ENCODE data around the gene UPP2.

UPP2 gene

DNA sequence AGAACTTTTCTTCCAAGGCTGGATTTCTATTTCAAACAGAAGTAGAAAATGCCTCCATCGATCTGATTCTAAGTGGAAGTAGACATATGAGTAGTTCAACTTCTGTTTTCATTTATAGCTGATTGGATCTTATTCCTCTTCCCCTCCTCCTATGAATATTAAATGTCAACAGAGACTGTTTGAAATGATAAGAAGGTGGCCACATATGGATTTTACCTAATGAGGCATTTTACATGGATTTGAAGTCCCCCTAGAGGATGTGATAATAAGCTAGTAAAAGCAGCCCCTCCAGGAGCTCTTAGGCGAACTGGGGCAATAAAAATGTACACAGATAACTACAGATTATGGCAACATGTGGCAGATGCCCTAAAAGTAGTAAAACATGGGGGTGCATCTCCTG is 71.0 kb downstream of the UPP2 start:
- Histone ChIP-seq H3K36me3 (ENCODE audit: insufficient read depth) (no peaks in the 10 kb centered on the region), H2AFZ (ENCODE audit: low read depth) (no peak overlapping the region), H3K27me3 (ENCODE audit: insufficient read depth, low read depth) (no peaks in the 10 kb centered on the region), H3K9ac (no peak overlapping the region), H3K4me3 (IDR thresholded peaks at IDR 0.05; ENCODE audit: insufficient read depth, low read depth, low read length) (no peak overlapping the region), H3K27ac (no peak overlapping the region), H3K4me1 (ENCODE audit: low read depth, poor library complexity, severe bottlenecking) (no peaks in the 10 kb centered on the region), H4K20me1 (ENCODE audit: insufficient read depth) (no peaks in the 10 kb centered on the region), H3K4me2 (no peak overlapping the region), H3K79me2 (ENCODE audit: insufficient read depth, low read depth) (no peaks in the 10 kb centered on the region)
- TF ChIP-seq, protein P1, sequence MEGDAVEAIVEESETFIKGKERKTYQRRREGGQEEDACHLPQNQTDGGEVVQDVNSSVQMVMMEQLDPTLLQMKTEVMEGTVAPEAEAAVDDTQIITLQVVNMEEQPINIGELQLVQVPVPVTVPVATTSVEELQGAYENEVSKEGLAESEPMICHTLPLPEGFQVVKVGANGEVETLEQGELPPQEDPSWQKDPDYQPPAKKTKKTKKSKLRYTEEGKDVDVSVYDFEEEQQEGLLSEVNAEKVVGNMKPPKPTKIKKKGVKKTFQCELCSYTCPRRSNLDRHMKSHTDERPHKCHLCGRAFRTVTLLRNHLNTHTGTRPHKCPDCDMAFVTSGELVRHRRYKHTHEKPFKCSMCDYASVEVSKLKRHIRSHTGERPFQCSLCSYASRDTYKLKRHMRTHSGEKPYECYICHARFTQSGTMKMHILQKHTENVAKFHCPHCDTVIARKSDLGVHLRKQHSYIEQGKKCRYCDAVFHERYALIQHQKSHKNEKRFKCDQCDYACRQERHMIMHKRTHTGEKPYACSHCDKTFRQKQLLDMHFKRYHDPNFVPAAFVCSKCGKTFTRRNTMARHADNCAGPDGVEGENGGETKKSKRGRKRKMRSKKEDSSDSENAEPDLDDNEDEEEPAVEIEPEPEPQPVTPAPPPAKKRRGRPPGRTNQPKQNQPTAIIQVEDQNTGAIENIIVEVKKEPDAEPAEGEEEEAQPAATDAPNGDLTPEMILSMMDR (conservative IDR thresholded peaks at IDR 0.05; ENCODE audit: low read depth, low read length): no peak

DNA sequence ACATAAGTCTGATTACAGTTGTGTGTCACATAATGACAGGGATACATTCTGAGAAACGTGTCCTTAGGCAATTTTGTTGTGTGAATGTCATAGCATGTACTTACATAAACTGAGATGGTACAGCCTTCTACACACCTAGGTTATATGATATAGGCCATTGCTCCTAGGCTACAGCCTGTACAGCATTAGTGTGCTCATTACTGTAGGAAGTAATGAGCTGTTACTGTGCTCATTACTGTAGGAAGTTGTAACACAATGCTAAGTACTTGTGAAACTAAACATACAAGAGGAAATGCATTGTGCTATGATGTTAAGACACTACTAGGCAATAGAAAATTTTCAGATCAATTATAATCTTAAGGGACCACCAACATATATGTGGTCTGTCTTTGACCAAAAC is 72.8 kb downstream of the UPP2 start:
- Histone ChIP-seq H3K27ac (no peak overlapping the region), H3K36me3 (ENCODE audit: insufficient read depth) (no peaks in the 10 kb centered on the region), H3K9ac (no peak overlapping the region), H3K27me3 (ENCODE audit: insufficient read depth, low read depth) (no peaks in the 10 kb centered on the region), H2AFZ (ENCODE audit: low read depth) (no peak overlapping the region), H3K4me3 (IDR thresholded peaks at IDR 0.05; ENCODE audit: insufficient read depth, low read depth, low read length) (no peak overlapping the region), H3K79me2 (ENCODE audit: insufficient read depth, low read depth) (no peaks in the 10 kb centered on the region), H4K20me1 (ENCODE audit: insufficient read depth) (no peaks in the 10 kb centered on the region), H3K4me2 (no peak overlapping the region), H3K4me1 (ENCODE audit: low read depth, poor library complexity, severe bottlenecking) (no peaks in the 10 kb centered on the region)
- TF ChIP-seq, protein P1 (conservative IDR thresholded peaks at IDR 0.05; ENCODE audit: low read depth, low read length): no peak

DNA sequence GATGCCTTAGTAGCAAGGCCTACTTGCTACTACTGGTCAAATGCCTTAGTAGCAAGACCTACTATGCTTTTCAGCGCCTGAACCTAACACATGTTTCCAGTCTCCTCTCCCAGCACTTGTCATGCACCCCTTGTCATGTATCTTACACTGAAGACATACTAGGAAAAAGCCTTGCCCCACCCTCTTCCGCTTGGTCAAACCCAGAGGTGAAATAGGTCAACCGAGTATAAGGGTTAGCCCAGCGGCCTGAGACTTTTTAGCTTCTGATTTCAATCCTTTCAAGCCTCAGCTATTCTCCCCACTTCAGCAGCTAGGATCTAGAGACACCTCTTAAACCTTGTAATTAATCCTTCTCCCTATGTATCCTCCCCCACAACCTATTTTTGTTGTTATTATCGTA is 73.3 kb downstream of the UPP2 start:
- no peak overlapping the region for H2AFZ ChIP-seq (ENCODE audit: low read depth)
- TF ChIP-seq, protein P1 (conservative IDR thresholded peaks at IDR 0.05; ENCODE audit: low read depth, low read length): no peak
- H3K36me3 ChIP-seq (ENCODE audit: insufficient read depth): no peaks in the 10 kb centered on the region
- no peaks in the 10 kb centered on the region for H3K4me1 ChIP-seq (ENCODE audit: low read depth, poor library complexity, severe bottlenecking)
- no peak overlapping the region for H3K27ac ChIP-seq
- no peaks in the 10 kb centered on the region for H3K27me3 ChIP-seq (ENCODE audit: insufficient read depth, low read depth)
- no peak overlapping the region for H3K9ac ChIP-seq
- no peaks in the 10 kb centered on the region for H4K20me1 ChIP-seq (ENCODE audit: insufficient read depth)
- no peaks in the 10 kb centered on the region for H3K79me2 ChIP-seq (ENCODE audit: insufficient read depth, low read depth)
- no peak overlapping the region for H3K4me3 ChIP-seq (IDR thresholded peaks at IDR 0.05; ENCODE audit: insufficient read depth, low read depth, low read length)
- no peak overlapping the region for H3K4me2 ChIP-seq

DNA sequence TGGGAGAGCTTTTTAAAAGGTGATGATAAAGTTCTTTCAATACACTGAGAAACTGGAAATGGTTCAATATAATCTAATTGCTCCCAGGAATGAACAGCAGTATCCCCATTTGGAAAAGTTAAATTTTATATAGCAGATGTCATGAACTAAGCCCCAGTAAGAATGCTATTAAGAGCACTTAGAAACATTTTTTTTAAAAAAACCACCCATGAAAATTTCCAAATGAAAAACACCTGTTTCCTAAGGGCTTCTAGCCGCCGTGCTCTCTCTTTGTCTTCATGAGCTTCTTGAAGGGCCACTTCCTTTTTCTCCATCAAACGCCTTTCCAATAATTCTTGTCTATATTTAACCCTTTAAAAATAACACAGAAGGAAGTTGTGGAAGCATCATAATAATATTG is 77.0 kb downstream of the UPP2 start:
- Histone ChIP-seq H3K4me3 (IDR thresholded peaks at IDR 0.05; ENCODE audit: insufficient read depth, low read depth, low read length) (no peak overlapping the region), H3K27me3 (ENCODE audit: insufficient read depth, low read depth) (no peaks in the 10 kb centered on the region), H4K20me1 (ENCODE audit: insufficient read depth) (no peaks in the 10 kb centered on the region), H3K4me2 (no peak overlapping the region), H3K36me3 (ENCODE audit: insufficient read depth) (no peaks in the 10 kb centered on the region), H3K4me1 (ENCODE audit: low read depth, poor library complexity, severe bottlenecking) (no peaks in the 10 kb centered on the region), H2AFZ (ENCODE audit: low read depth) (no peak overlapping the region), H3K9ac (no peak overlapping the region), H3K79me2 (ENCODE audit: insufficient read depth, low read depth) (no peaks in the 10 kb centered on the region), H3K27ac (no peak overlapping the region)
- TF ChIP-seq, protein P1 (conservative IDR thresholded peaks at IDR 0.05; ENCODE audit: low read depth, low read length): no peak

DNA sequence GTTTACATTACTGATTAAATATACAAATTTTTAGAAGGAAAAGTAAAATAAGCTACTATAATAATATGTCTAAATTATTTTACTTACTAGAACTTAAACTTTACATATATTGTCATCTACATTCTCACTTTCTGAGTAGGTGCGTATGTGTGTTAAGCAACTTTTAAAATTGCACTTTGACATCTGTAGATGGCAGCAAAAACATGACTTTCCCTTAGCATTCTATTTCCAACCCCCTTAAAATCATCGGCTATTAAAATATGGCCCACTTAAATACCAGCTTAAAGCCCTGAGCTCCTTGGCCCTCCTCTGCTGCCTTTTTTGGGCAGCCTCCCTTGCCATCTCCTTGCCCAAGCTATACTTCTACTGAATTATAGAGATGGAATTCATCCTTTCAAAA is 78.0 kb downstream of the UPP2 start:
- Histone ChIP-seq H4K20me1 (ENCODE audit: insufficient read depth) (no peaks in the 10 kb centered on the region), H3K4me2 (no peak overlapping the region), H2AFZ (ENCODE audit: low read depth) (no peak overlapping the region), H3K36me3 (ENCODE audit: insufficient read depth) (no peaks in the 10 kb centered on the region), H3K27ac (no peak overlapping the region), H3K4me3 (IDR thresholded peaks at IDR 0.05; ENCODE audit: insufficient read depth, low read depth, low read length) (no peak overlapping the region), H3K9ac (no peak overlapping the region), H3K27me3 (ENCODE audit: insufficient read depth, low read depth) (no peaks in the 10 kb centered on the region), H3K79me2 (ENCODE audit: insufficient read depth, low read depth) (no peaks in the 10 kb centered on the region), H3K4me1 (ENCODE audit: low read depth, poor library complexity, severe bottlenecking) (no peaks in the 10 kb centered on the region)
- TF ChIP-seq, protein P1 (conservative IDR thresholded peaks at IDR 0.05; ENCODE audit: low read depth, low read length): 0 out of 2 replicates have a peak, but pooled peaks have one; percentile 47

All from KMS-11 (cell line).